SKM-1 (cell line): Measurements from ENCODE around the gene BRINP2.

Source experiments
- DNase-seq: peaks from one replicate; lab custom pipeline; 2025; ENCODE audit not compliant: unreplicated experiment; lab: John Stamatoyannopoulos, UW

Gene BRINP2

DNA sequence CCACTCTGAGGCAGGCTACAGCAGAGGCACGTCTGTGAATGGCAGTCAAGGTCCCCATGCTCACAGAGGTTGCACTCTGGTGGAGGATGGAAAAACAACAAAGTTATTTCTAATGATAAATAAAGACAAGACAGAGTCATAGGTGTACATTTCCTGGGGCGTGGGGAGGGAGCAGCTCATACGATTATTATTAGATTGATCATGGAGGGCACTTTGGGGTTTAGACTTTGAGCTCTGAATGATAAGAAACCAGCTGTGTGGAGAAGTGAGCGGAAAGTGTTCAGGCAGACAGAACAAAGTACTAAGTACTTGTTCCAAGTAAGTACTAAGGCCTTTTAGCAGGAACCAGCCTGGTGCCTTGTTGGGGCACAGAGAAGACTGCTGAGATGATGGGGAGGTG, 86.8 kb downstream of the BRINP2 start:
- DNase-seq = no peak

DNA sequence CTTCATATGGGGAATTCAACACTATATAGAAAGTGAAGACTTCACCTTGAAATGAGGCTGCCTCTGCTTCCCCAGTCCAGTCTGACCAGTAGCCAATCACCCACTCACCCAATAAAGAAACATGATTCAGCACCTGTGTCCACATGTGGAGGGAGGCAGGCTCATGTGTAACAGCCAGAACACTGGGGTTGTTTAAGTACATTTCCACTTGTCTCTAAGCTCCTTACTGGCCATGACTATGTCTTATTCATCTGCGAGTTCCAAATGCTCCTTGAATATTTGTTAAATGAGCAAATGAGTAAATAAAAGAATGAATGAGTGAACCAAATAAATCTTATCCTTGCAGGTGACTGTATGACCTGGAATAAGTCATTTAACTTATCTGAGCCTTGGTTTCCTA, 100.1 kb downstream of the BRINP2 start:
- DNase-seq = no peak

DNA sequence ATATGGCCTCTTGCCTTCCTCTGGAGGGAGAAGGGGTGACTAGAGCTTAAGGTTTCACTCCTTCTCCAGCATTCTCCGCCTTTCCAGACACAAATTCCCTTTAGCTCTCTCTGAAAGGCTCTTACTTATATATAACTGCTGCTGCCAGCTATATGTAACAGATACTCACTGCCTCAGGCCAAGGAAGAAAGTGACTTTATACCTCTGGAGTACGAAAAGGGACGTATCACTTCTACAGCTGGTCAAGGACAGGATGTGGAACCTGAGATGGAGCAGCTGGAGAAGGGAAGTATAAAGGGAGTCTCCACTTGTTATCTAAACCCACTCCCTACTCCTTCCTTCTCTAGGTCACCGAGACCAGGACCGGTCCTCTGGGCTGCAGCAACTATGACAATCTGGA, 102.4 kb downstream of the BRINP2 start:
- no peak for DNase-seq

DNA sequence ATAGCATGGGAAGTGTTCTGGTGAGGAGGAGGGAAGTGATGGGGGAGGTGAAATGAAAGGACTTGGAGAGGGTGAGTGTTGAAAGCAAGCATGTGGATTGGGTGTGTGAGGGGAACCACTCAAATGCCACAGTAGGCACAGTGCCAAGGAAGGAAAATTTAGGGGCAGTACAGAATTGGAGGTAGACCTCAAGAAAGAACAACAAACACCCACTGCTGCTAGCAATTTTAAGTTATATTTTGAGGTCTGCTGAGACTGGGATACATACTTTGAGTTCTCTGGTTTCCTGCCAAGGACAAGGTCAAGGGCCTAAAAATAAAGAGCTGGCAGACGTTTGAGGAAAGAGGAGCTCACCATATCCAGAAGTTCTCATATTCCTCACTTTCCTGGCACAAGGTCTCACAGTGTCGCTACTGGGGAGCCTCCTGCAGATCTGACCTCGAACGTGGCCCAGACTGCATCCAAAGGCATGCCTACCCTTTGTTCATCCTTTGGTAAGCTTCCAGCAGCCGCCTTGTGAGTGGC, 104.0 kb downstream of the BRINP2 start:
- DNase-seq = no peak

DNA sequence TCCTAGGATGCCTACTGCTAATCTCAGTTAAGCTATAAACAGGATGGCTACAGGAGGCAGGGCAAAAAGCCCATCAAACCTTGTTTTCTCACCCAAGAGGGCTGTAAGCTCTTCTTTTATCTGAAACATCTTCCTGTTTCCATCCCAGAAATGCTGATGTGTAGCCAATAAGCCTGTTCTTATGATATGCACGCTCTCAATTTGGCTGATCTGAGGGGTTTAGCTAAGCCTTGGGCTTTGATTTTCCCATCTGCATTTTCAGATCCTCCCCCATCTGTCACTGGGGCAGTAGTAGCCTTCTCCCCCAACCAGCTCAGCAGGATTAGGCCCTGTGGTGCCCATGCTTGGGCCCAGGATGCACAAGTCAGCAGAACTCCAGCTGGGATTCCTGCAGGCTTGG, 105.0 kb downstream of the BRINP2 start:
- no peak for DNase-seq

DNA sequence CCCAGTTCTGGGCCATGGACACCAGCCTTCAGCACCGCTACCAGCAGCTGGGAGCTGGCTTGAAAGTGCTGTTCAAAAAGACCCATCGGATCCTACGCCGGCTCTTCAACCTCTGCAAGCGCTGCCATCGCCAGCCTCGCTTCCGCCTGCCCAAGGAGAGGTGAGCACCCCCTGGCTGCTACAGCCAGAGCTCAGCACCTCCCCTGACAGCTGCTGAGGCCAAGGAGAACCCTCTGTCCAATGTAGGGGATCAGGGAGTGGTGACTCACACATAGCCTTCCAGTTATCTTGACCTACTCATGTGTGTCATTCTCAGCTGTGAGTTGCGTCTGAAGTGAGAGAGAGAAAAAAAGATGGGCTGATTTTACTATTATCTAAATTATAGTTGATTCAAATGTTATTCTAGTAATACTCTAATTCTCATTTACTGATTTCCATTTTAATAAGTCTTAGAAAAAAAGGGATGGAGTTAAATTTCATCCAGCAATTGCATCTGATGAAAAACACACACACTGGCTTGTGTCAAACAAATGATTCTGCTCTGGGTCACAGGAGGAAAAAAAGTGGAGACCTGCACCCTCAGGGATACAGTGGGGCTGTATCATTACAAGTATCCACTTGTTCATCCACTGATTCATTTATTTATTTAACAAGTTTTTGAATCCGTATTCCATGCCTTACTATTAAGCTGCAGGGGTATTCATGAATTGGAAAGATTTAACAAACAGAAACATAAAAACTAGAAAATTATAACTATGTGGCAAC, 108.0 kb downstream of the BRINP2 start:
- no peak for DNase-seq

DNA sequence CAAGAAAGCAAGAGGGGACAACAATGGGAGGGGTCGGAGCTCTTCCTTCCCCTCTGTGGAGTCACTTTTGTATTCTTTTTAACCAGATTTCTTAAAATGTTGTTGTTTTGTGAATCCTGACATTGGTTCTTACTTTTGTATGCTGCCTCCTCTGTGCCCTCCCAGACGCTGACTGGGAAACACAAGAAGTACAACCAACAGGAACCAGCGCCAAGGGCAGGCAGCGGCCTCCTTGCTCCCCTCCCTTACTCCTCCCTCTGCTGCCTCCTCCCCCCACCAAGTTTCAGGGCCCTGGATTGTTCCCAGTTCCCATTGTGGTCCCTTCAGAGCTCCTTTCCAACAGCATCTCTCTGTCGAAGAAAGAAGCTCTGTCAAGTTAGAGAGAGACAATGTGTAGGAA, 111.1 kb downstream of the BRINP2 start:
- no peak for DNase-seq

DNA sequence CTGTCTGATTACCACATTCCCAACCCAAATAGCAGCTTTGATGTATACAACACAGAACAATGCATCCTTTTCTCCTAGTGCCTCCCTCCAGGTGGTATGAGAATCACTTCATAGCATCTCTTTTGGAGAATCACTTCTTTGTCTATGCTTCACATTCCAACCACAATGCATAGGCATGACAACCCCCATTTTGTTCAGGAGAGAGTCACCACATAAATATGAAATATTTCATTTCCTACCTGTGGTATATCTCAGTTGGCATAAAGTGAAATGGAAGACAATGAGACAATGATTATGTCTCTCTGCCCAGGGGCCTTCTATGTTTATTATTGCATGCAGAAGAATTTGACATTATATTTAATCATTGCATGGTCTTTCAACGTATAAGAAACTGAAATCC, 112.2 kb downstream of the BRINP2 start:
- no peak for DNase-seq

DNA sequence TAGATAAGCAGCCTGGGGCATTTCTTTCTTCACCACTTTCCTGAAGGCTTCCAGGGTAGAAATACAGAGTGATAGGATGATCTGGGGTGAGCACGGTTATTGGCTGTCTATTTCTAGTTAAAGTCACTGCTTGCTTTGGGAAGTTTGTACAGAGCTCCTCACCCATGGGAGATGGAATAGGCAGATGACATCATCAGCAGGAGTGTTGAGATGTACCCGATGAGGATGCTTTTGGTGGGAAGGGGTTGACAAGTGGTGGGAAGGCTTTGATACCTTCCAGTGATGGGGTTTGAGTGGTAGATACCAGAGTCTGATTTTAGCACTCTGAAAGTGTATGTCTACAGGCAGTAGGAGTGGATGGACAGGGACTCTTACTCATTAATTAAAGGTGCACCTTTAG, 112.6 kb downstream of the BRINP2 start:
- no peak for DNase-seq

DNA sequence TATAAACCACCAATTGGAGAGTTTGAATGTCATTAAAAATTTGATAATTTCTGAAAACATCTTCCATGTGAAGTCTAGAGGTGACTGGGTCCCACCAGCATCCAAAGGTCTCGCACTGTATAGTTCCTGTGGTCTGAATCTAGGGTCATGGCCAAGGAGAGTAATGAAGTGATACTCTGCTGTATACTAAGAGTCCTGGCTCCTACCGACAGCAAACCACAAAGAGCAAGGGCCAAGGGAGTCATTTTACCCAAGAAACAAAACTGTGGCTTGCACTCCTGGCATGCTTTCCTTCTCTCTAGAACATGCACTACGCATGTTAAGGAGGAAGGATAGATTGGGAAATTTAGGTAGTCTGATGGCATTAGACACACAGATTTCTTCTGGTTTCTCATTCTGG, 115.6 kb downstream of the BRINP2 start:
- DNase-seq = no peak

DNA sequence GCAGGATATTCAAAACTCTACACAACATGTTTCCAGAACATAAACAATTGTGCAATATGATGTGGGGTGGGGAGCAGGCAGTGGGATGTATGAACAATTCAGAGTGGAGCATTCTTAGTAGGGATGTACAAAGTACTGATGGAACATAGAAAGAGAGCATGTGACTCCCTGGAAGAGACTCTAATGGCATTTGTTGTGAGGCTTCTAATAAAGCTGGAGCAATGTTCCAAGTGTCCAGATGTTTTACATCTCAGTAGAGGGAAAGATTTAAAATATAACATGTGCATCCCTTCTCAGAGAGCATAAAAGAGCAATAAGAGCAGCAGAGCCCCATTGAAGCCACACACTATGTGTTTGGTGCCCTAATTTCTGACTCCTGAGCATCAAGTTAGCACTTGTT, 116.5 kb downstream of the BRINP2 start:
- no peak for DNase-seq

DNA sequence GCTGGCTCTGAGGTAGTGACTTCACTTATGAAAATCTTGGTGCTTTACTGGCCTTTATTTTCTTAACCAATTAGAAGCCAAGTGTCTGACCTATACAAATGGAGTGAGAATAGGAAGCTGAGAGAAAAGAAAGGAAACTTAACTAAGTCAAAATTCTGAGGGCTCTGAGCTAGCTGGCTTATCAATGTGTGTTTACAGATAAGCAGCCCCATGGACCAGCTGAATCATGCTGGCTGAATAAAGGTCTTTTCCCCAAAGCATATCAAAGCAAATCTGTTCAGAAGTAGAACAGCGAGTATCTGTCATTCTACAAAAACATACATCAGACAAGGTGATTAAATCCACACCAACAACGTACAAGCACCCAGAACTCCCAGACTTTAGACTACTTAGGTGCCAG, 117.2 kb downstream of the BRINP2 start:
- no peak for DNase-seq

DNA sequence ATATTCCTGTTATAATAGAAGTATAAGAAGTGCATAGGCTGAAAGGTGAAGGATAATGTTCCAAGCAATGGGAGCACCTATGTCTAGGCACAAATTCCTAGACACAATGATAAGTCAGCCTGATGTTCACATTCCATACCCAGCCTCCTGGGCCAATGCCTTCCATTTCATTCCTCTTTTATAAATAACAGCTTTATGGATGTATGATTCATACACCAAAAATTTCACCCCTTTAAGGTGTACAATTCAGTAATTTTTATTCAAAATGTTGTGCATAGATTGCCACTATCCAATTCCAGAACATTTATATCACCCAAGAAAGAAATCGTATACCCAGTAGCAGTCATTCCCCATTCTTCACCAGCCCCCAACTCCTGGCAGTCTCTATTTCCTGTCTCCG, 118.8 kb downstream of the BRINP2 start:
- no peak for DNase-seq

DNA sequence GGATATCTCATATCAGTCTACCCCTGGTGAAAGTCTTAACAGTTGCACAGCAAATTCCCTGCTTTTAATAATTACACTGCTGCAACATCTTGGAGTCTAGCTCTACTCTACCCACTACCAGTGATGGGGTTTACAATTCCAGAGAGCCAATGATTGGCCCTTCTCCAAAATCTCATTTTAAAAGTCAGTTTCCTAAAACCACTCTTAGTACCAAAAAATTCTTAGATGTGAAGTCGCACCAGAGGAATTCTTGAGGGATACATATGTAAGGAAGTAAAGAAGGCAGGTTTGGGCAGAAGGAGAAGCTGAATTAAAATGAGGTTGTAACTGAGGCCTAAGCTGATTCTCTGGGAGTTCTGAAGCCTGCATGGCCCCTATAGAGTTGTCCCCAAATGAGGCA, 129.7 kb downstream of the BRINP2 start:
- DNase-seq = no peak

DNA sequence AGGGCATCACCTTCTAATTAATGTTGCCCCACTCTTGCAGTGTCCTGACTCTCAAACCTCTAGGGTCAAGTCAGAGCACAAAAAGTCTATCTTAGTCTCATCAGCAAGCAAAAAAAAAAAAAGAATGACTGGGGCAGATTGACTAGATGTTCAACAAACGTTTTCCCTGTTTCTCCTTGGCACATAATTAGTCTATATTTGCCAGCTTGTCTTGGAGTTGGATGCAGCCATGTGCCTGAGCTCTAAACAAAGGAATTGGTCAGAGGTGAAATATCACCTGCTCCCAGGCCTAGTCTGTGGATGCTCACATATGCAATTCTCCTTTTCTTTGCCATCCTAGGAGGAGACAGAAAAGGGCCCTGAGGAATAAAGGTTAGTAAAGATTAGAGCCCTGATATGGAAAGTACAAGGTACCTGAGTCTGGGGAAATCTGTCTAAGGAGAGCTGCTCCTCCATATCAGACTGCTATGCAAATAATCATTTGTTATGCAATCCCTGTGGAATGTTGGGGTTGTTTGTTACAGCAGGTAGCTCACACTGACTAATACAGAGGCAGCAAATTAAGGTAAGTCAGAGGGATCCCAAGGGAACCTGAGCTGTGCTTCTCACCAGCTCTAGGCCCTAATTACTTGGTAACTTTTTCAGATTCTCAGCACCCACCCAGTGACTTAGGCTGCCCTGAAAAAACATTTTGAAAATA, 130.8 kb downstream of the BRINP2 start:
- no peak for DNase-seq

DNA sequence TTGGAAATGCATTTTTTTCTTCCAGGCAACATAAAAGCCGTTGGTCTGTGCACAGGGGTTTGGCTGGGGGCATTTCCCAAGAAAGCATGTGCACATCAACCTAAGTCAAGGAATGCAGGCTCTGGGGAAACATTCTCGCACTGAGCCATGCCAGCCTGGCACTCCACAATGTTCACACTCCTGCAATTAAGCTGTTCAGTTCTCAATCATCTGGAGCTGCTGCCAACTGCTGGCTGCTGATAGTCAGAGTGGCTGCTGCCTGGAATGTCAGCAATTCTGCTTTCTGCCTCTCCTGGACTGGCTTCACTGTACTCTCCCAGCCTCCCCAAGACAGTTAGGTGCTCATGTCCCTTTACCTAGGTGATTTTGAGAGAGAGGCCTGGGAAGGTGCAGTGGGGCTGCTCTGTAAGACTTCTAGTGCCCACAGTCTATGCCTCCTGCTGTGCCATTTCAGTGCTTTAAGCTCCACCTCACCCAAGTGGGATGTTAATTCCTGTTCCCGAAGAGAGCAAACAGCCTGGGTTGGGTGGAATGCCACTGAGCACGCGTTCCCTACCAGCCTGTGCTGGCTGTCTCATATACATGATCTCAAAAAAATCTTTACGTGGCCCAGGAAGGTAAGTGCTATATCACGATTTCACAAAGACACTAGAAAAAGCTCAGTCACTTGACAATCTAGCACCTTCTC, 131.7 kb downstream of the BRINP2 start:
- DNase-seq = no peak

DNA sequence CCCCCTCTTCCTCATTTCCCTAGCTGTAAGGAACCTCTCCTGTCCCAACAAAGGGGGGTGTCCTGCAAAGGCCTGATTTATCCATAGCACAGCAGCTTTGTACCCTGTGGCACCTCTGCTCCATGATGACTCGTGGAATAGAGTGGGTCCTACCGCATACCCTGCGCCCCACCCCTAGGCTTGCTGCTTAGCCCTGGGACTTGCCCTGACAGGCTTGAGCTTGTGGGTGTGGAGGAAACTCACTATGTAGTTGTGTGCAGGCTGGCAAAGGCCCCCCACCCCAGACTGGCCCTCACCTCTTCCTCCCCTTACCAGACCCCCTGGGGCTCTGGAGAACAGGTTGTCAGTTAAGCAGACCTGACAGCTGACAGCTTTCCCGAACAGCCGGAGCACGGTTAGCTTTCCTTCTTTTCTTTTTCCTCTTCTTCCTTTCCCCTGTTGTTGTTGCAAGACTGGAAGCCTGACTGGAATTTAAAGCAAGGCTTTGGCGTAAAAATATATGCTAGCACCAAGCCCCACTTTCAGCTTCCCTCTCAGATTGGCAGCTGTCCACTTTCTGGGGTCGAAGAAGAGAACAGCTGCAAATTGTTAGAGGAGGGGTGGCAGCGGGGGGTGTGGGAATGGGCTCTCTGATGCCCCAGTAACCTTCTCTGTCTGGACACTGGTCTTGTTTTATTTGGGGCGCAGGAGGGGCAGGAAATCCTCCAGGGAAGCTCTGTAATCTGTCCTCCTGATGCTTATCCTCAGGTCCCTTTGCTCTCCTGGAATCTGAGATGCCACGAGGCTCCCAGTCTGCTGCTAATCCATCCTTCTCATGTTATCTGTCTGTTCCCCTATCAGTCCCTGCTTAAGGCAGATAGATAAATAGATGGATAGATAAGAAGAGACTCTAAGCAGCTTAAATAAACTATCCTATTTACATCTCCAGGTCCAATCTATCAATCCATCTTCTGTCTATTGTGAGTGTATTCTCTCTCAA, 134.6 kb downstream of the BRINP2 start:
- DNase-seq = no peak

DNA sequence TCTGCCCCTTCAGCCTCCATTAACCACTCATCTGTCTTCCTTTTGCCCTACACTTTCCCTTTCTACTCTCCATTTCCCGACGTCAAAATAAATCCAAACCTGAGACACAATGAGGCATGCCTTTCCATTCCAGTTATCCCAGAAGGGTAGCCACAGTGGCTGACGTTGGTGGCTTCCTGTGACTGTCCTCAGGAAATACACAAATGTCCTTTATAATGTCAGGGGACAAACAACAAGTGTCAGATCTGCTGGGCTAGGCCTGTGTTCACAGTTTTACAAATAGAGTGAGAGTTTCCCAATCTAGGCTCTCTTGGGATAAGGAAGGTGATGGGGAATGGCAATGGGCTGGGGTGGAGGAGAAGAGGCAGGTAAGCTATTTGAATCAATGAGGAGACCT, 135.3 kb downstream of the BRINP2 start:
- DNase-seq = no peak

DNA sequence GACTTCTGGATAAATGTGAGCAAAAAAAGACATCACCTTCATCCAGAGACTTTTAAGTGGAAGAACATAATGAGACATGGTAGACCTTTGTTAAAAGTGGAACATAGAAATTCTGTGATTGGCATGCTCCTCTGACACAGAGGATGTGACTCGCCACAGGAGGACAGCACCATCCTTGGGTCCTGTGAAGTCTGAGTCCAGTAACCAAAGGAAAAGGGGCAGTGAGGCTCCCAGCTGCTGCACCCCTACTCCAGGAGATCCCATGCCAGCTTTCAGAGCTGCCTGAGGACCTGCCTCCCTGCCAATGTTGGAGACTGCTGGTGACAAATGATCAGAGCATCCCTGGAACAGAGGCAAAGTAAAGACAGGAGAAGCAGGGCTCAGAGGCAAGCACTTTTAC, 136.2 kb downstream of the BRINP2 start:
- DNase-seq = no peak

DNA sequence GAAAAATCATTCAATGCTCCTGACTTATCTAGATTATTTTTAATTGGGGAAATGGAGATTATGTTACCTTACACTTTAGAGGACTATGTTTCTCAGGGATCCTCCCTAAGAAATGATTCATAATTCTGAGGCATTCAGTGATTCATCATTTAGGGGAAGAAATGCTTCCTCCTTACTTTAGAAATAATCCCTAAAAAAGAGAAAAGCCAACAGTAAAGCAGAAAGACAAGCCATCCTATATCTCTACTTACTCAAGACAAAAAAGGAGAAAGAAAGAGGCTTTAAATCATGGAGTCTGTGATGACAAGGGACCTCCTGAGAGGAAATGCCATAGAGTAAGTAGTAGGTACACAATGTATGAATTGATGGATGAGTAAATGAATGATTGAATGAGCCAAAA, 137.0 kb downstream of the BRINP2 start:
- DNase-seq = no peak

DNA sequence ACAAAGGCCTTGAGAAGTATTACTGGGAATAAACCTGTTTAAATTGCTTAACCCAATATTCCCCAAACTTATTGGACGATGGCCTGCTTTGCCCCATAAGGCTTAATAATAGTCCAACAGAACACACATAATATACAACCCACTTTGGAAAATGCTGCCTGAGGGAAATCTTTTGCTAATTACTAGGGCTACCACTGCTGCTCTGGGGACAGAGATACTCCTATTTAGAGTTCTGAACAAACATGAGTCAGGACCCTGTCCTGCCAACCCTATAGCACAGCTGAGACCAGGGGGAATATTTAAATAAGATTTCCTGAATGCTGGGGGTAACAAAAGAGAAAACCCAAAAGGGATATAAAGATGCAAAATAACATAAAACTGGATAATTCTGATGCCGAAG, 139.1 kb downstream of the BRINP2 start:
- DNase-seq = no peak
